Measurements from ENCODE around the gene TIPRL.
"Not testable (repeated sequence)": the region's sequence is repeated elsewhere in the genome, so short reads cannot be mapped to it uniquely, and the experiment has no call there.

The TIPRL gene

GRCh38 chr1:168159251-168159650, 19.5 kb upstream of the TIPRL start:
- no peak for DNase-seq (ENCODE audit: low read depth in 2 of 2, low spot score in 1 of 2)

- DNase-seq (ENCODE audit: low read depth in 2 of 2, low spot score in 1 of 2) = no peak
Observed at GRCh38 chr1:168159979-168160378, 18.8 kb upstream of the TIPRL start.

GRCh38 chr1:168161459-168161858, 17.3 kb upstream of the TIPRL start:
- DNase-seq (ENCODE audit: low read depth in 2 of 2, low spot score in 1 of 2) = no peak

GRCh38 chr1:168163670-168164069, 15.1 kb upstream of the TIPRL start:
- DNase-seq (ENCODE audit: low read depth in 2 of 2, low spot score in 1 of 2) = no peak

- no peak for DNase-seq (ENCODE audit: low read depth in 2 of 2, low spot score in 1 of 2)
Observed at GRCh38 chr1:168164771-168165170, 14.0 kb upstream of the TIPRL start.

GRCh38 chr1:168167806-168168205, 11.0 kb upstream of the TIPRL start:
- no peak for DNase-seq (ENCODE audit: low read depth in 2 of 2, low spot score in 1 of 2)

GRCh38 chr1:168170564-168171508, 7.9 kb upstream of the TIPRL start:
- no peak for DNase-seq (ENCODE audit: low read depth in 2 of 2, low spot score in 1 of 2)

- no peak for DNase-seq (ENCODE audit: low read depth in 2 of 2, low spot score in 1 of 2)
Observed at GRCh38 chr1:168172250-168172915, 6.4 kb upstream of the TIPRL start.

- DNase-seq (ENCODE audit: low read depth in 2 of 2, low spot score in 1 of 2) = no peak
Observed at GRCh38 chr1:168178227-168178637, 530 bp upstream of the TIPRL start.

- no peak for DNase-seq (ENCODE audit: low read depth in 2 of 2, low spot score in 1 of 2)
Observed at GRCh38 chr1:168179438-168180147, 831 bp downstream of the TIPRL start.

- no peak for DNase-seq (ENCODE audit: low read depth in 2 of 2, low spot score in 1 of 2)
Observed at GRCh38 chr1:168180148-168180524, 1.4 kb downstream of the TIPRL start.

GRCh38 chr1:168181063-168181720, 2.4 kb downstream of the TIPRL start:
- DNase-seq (ENCODE audit: low read depth in 2 of 2, low spot score in 1 of 2) = not testable (repeated sequence)

- DNase-seq (ENCODE audit: low read depth in 2 of 2, low spot score in 1 of 2) = no peak
Observed at GRCh38 chr1:168187177-168187576, 8.4 kb downstream of the TIPRL start.

GRCh38 chr1:168190403-168190802, 11.6 kb downstream of the TIPRL start:
- no peak for DNase-seq (ENCODE audit: low read depth in 2 of 2, low spot score in 1 of 2)

- DNase-seq (ENCODE audit: low read depth in 2 of 2, low spot score in 1 of 2) = no peak
Observed at GRCh38 chr1:168195199-168196135, 16.7 kb downstream of the TIPRL start.

GRCh38 chr1:168199056-168199455, 20.3 kb downstream of the TIPRL start:
- DNase-seq (ENCODE audit: low read depth in 2 of 2, low spot score in 1 of 2) = no peak

GRCh38 chr1:168202941-168203654, 24.3 kb downstream of the TIPRL start:
- no peak for DNase-seq (ENCODE audit: low read depth in 2 of 2, low spot score in 1 of 2)

GRCh38 chr1:168206111-168206510, 27.3 kb downstream of the TIPRL start:
- DNase-seq (ENCODE audit: low read depth in 2 of 2, low spot score in 1 of 2) = no peak

GRCh38 chr1:168207673-168208072, 28.9 kb downstream of the TIPRL start:
- not testable (repeated sequence) for DNase-seq (ENCODE audit: low read depth in 2 of 2, low spot score in 1 of 2)
